ENCODE data around the gene NMT2. TPM values are rescaled to one million over a fixed set of nuclear protein-coding genes. Genes with fewer than 3 reads are reported as not detected.
A peak's percentile ranks its signal among the peaks of the same experiment; 100 is the strongest.

Gene NMT2
- polyA plus RNA-seq, 1 donor from 2014 or later = 6.8 TPM

- Mint-ChIP-seq H3K27me3 (peaks cover 13% of the 10 kb centered on the region), H3K9me3 (peaks cover 0 to 2% (median 2%) of the 10 kb centered on the region in 3 donors), H3K27ac (peak overlapping the region in 2 of 3 donors; percentile 41 to 76), H3K4me3 (peak overlapping the region; percentile 3 to 69 (median 52)), H3K4me1 (peaks cover 1 to 5% (median 4%) of the 10 kb centered on the region in 3 donors), H3K36me3 (no peaks in the 10 kb centered on the region)
These were observed 27.7 kb upstream of the NMT2 start for GRCh38 chr10:15196021-15196834.

GRCh38 chr10:15189133-15189885 lies 20.8 kb upstream of the NMT2 start:
- Mint-ChIP-seq H3K9me3 (peaks cover 0 to 4% (median 2%) of the 10 kb centered on the region in 3 donors), H3K36me3 (peaks cover 1% of the 10 kb centered on the region), H3K27ac (no peak overlapping the region), H3K27me3 (no peaks in the 10 kb centered on the region), H3K4me1 (peaks cover 16 to 22% (median 18%) of the 10 kb centered on the region in 3 donors), H3K4me3 (peak overlapping the region in 3 of 4 donors; percentile 21 to 83 (median 70))

- H3K27me3 Mint-ChIP-seq = no peaks in the 10 kb centered on the region
- H3K9me3 Mint-ChIP-seq = peaks cover 0 to 4% (median 2%) of the 10 kb centered on the region in 3 donors
- H3K4me3 Mint-ChIP-seq = no peak overlapping the region
- peaks cover 1% of the 10 kb centered on the region for H3K36me3 Mint-ChIP-seq
- H3K4me1 Mint-ChIP-seq = peaks cover 16 to 22% (median 18%) of the 10 kb centered on the region in 3 donors
- no peak overlapping the region for H3K27ac Mint-ChIP-seq
These were observed 20.1 kb upstream of the NMT2 start for GRCh38 chr10:15188603-15189002.

- H3K9me3 Mint-ChIP-seq = peaks cover 0 to 2% (median 0%) of the 10 kb centered on the region in 3 donors
These were observed 15.4 kb upstream of the NMT2 start for GRCh38 chr10:15183689-15184481.

GRCh38 chr10:15182540-15183207 lies 14.2 kb upstream of the NMT2 start:
- Mint-ChIP-seq H3K27ac (no peak overlapping the region), H3K9me3 (peaks cover 0 to 2% (median 0%) of the 10 kb centered on the region in 3 donors), H3K27me3 (peaks cover 3% of the 10 kb centered on the region), H3K4me3 (no peak overlapping the region), H3K36me3 (no peaks in the 10 kb centered on the region), H3K4me1 (peaks cover 5 to 12% (median 8%) of the 10 kb centered on the region in 3 donors)

More at GRCh38 chr10:15183689-15184481, 15.4 kb upstream of the NMT2 start:
- no peak overlapping the region for H3K27ac Mint-ChIP-seq
- H3K27me3 Mint-ChIP-seq = peaks cover 2% of the 10 kb centered on the region
- peaks cover 1% of the 10 kb centered on the region for H3K36me3 Mint-ChIP-seq
- no peak overlapping the region for H3K4me3 Mint-ChIP-seq
- peaks cover 6 to 15% (median 8%) of the 10 kb centered on the region in 3 donors for H3K4me1 Mint-ChIP-seq

GRCh38 chr10:15181576-15182156 lies 13.2 kb upstream of the NMT2 start:
- H3K9me3 Mint-ChIP-seq = peaks cover 0 to 2% (median 0%) of the 10 kb centered on the region in 3 donors
- H3K27ac Mint-ChIP-seq = no peak overlapping the region
- peak overlapping the region in 1 of 4 donors; percentile 41 for H3K4me3 Mint-ChIP-seq
- H3K27me3 Mint-ChIP-seq = peaks cover 3% of the 10 kb centered on the region
- no peaks in the 10 kb centered on the region for H3K36me3 Mint-ChIP-seq
- peaks cover 5 to 9% (median 8%) of the 10 kb centered on the region in 3 donors for H3K4me1 Mint-ChIP-seq

GRCh38 chr10:15180736-15181135 lies 12.2 kb upstream of the NMT2 start:
- Mint-ChIP-seq H3K27ac (no peak overlapping the region), H3K36me3 (no peaks in the 10 kb centered on the region), H3K4me3 (no peak overlapping the region), H3K4me1 (peaks cover 3 to 5% (median 5%) of the 10 kb centered on the region in 3 donors), H3K9me3 (peaks cover 0 to 2% (median 0%) of the 10 kb centered on the region in 3 donors), H3K27me3 (peaks cover 3% of the 10 kb centered on the region)

- Mint-ChIP-seq H3K9me3 (peaks cover 0 to 2% (median 0%) of the 10 kb centered on the region in 3 donors), H3K27me3 (peaks cover 10% of the 10 kb centered on the region), H3K36me3 (no peaks in the 10 kb centered on the region)
These were observed 7.8 kb upstream of the NMT2 start for GRCh38 chr10:15176269-15176668.

GRCh38 chr10:15175587-15175986 lies 7.1 kb upstream of the NMT2 start:
- peaks cover 0 to 4% (median 0%) of the 10 kb centered on the region in 3 donors for H3K4me1 Mint-ChIP-seq
- H3K27ac Mint-ChIP-seq = no peak overlapping the region
- H3K36me3 Mint-ChIP-seq = no peaks in the 10 kb centered on the region

More at GRCh38 chr10:15176269-15176668, 7.8 kb upstream of the NMT2 start:
- no peaks in the 10 kb centered on the region for H3K4me1 Mint-ChIP-seq
- H3K27ac Mint-ChIP-seq = no peak overlapping the region
- no peak overlapping the region for H3K4me3 Mint-ChIP-seq

GRCh38 chr10:15172306-15172840 lies 3.9 kb upstream of the NMT2 start:
- Mint-ChIP-seq H3K9me3 (peaks cover 0 to 2% (median 0%) of the 10 kb centered on the region in 3 donors), H3K27me3 (peaks cover 7% of the 10 kb centered on the region), H3K4me1 (peaks cover 5 to 20% (median 13%) of the 10 kb centered on the region in 3 donors), H3K27ac (no peak overlapping the region), H3K4me3 (no peak overlapping the region), H3K36me3 (no peaks in the 10 kb centered on the region)

More at GRCh38 chr10:15175587-15175986, 7.1 kb upstream of the NMT2 start:
- Mint-ChIP-seq H3K27me3 (peaks cover 10% of the 10 kb centered on the region), H3K9me3 (peaks cover 0 to 2% (median 0%) of the 10 kb centered on the region in 3 donors), H3K4me3 (no peak overlapping the region)

- Mint-ChIP-seq H3K4me1 (peaks cover 7 to 30% (median 20%) of the 10 kb centered on the region in 3 donors), H3K4me3 (peak overlapping the region in 3 of 4 donors; percentile 62 to 74 (median 65)), H3K36me3 (no peaks in the 10 kb centered on the region), H3K27ac (peak overlapping the region in 2 of 3 donors; percentile 64 to 67), H3K27me3 (peaks cover 3% of the 10 kb centered on the region), H3K9me3 (no peaks in the 10 kb centered on the region)
These were observed 1.3 kb upstream of the NMT2 start for GRCh38 chr10:15169555-15170401.

- Mint-ChIP-seq H3K4me3 (peak overlapping the region; percentile 58 to 98 (median 70)), H3K27ac (peak overlapping the region in 2 of 3 donors; percentile 64 to 91), H3K36me3 (no peaks in the 10 kb centered on the region), H3K9me3 (no peaks in the 10 kb centered on the region), H3K27me3 (no peaks in the 10 kb centered on the region), H3K4me1 (peaks cover 7 to 30% (median 22%) of the 10 kb centered on the region in 3 donors)
These were observed 477 bp upstream of the NMT2 start for GRCh38 chr10:15168786-15169554.
